Ishikawa (cell line): ENCODE results near the gene HPD.

Source experiments
- EP300 ChIP-seq: IDR thresholded peaks from 2 replicates; pipeline ENCODE4 v1.6.1; 2012; ENCODE audit warnings: borderline replicate concordance
- NFIC ChIP-seq: IDR thresholded peaks from 2 replicates; pipeline ENCODE4 v1.6.1; 2012
- TAF1 ChIP-seq: IDR thresholded peaks from 2 replicates; pipeline ENCODE4 v1.6.1; 2012; ENCODE audit warnings: low read depth, mild to moderate bottlenecking
- TEAD4 ChIP-seq: IDR thresholded peaks from 2 replicates; pipeline ENCODE4 v1.6.1; 2012
- TF ChIP-seq, protein P1 (sequence below): IDR thresholded peaks from 2 replicates; pipeline ENCODE4 v1.6.1; 2012

GRCh38 chr12:121825041-121825523, 33.6 kb downstream of the HPD start:
- TF ChIP-seq EP300 (no peak), NFIC (no peak), TEAD4 (no peak), TAF1 (no peak)
- TF ChIP-seq, protein P1, sequence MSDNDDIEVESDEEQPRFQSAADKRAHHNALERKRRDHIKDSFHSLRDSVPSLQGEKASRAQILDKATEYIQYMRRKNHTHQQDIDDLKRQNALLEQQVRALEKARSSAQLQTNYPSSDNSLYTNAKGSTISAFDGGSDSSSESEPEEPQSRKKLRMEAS = no peak
